ENCODE data around the gene TFR2.

GRCh38 chr7:100675581-100676350, 34.4 kb upstream of the TFR2 start:
- TF ChIP-seq SUZ12 (IDR thresholded peaks at IDR 0.05; ENCODE audit: extremely low read depth, insufficient read depth, insufficient read length): no peak
- no peak for TF ChIP-seq ZNF274 (IDR thresholded peaks at IDR 0.05; ENCODE audit: low read depth, low read length)
- no peak for TF ChIP-seq YY1 (IDR thresholded peaks at IDR 0.05; ENCODE audit: insufficient read depth, insufficient read length)
